Stimulated activated CD8-positive, alpha-beta memory T cell treated with anti-CD3 and anti-CD28 coated beads, Interleukin-15, amount 100 ng/mL, for 48 hours (primary cell): ENCODE measurements around the gene REC8.
"Not testable (repeated sequence)": the region's sequence is repeated elsewhere in the genome, so short reads cannot be mapped to it uniquely, and the experiment has no call there.

Experiments used
- DNase-seq, 2 donors: peaks; one replicate each; pipeline ENCODE4 v3.0.0-alpha.2; 2020; ENCODE audit warnings: low read depth in 2 of 2

REC8 gene

DNA sequence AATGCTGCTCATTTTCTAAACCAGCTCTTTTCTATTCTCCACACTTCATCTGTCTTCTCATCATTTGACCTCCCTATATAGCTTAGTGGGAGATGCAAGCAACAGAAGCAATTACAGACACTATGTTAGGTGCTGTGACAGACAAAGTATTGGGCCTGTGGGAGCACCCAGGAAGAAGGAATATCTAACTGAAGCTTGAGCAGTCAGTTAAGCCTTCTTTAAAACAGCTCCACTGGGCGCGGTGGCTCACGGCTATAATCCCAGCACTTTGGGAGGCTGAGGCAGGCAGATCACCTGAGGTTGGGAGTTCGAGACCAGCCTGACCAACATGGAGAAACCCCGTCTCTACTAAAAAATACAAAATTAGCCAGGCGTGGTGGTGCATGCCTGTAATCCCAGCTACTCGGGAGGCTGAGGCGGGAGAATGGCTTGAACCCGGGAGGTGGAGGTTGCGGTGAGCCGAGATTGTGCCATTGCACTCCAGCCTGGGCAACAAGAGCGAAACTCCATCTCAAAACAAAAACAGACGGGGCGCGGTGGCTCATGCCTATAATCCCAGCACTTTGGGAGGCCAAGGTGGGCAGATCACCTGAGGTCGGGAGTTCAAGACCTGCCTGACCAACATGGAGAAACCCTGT, 31.5 kb downstream of the REC8 start:
- not testable (repeated sequence) for DNase-seq

- DNase-seq, result no peak
Observed at GRCh38 chr14:24204163-24205146, 32.6 kb downstream of the REC8 start.

GRCh38 chr14:24206260-24207103, 34.6 kb downstream of the REC8 start:
- no peak for DNase-seq

- DNase-seq, result no peak
Observed at GRCh38 chr14:24207104-24207551, 35.2 kb downstream of the REC8 start.

- no peak for DNase-seq
Observed at GRCh38 chr14:24207625-24208024, 35.7 kb downstream of the REC8 start.

GRCh38 chr14:24211311-24211710, 39.4 kb downstream of the REC8 start:
- no peak for DNase-seq

- peak; percentile 95 for DNase-seq
Observed at GRCh38 chr14:24212924-24213865, 41.3 kb downstream of the REC8 start, which contains the start of gene CHMP4A. Gene CHMP4A, minus strand, starts transcription at chr14:24213488. Its CDS starts 49 bp downstream, at chr14:24213439.

DNA sequence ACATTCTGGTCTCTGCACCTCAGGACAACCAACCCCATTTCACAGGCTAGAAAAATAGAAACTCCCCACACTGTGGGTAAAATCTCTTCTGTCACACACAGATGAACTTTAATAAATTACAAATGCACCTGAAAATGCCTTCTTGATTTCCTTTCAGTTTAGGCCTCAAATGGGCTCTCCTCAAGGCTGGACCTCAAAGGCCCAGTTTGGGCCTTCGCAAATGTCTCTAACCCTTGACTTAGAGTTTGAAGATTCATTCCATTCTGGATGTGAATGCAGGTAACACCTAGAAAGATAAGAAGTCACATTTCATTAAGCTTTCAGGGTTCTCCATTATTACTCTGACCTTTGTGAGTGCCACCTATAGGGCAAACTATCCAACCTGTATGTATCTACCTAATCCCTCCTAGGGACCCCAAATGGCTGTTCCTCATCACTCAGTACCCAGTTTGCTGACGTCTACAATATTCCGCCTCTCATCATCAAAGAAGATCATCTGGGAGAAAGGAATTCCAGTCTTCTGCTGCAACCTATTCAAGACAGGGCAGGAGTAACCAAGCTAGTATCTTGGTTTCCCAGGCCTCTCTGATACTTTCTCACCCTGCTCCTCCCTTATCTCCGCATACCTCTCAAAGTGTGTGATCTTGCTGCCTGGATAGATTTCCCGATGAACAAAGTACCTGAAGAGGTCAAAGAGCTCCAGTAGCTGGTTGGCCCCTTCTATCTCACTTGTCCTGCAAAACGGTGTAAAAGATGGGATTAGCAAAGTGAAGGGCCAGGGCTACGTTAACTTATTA, 42.2 kb downstream of the REC8 start:
- no peak for DNase-seq

DNA sequence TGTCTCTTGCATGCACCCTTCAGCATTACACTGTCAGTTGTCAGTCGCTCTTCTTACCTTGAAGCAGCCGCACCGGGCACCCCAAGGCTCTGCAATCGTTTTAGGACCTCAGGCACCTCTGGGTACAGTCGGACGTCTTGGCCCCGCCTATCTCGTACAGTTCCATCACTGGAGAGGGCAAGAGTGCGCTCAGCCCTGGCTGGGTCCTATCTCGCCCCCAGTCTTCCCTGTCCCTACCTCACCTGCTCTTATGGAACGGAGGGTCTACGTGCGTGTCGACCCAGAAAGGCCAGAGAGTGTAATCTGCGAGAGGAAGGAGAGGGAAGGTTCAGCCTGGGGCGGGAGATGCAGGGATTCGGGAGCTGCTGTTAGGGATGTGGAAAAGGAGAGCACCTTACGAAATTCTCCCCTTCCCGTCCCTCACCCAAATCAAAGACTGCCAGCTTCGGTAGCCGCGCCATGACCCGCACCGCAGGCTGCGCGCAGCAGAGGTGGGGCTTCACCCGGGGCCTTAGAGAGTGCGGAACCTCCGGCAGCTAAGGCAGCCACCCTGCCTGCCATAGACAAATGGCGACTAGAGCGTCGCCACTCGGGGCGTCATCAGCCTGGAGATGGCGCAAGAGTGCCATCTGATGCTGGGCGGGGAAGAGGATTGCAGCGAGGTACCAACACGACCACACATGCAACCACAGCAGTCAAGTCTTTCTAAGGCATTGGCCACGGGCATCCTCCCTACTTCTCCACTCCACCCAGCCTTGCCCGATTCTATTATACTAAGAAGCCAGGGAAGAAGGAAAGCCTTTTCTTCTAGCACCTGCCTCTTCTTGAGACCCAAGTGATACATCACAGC, 43.8 kb downstream of the REC8 start, which contains the start of gene MDP1:
TSS of gene MDP1 (minus strand) at position 572 of the 850 bp plus-strand sequence. CDS start at position 461, 111 bp downstream.
- peak; percentile 75 to 79 for DNase-seq

- no peak for DNase-seq
Observed at GRCh38 chr14:24216345-24216699, 44.4 kb downstream of the REC8 start.

- not testable (repeated sequence) for DNase-seq
Observed at GRCh38 chr14:24216876-24217275, 45.0 kb downstream of the REC8 start.

DNA sequence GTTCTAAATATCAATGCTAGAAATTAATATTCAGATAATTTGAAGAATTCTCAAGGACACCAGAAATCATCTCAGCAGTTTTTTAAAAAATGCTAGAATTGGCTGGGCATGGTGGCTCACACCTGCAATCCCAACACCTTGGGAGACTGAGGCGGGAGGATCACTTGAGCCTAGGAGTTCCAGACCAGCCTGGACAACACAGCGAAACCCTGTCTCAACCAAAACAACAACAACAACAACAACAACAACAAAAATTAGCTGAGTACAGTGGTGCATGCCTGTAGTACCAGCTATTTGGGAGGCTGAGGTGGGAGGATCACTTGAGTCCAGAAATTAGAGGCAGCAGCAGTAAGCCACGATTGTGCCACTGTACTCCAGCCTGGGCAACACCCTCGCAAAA, 47.2 kb downstream of the REC8 start:
- DNase-seq, result no peak

- no peak for DNase-seq
Observed at GRCh38 chr14:24219521-24219920, 47.6 kb downstream of the REC8 start.

DNA sequence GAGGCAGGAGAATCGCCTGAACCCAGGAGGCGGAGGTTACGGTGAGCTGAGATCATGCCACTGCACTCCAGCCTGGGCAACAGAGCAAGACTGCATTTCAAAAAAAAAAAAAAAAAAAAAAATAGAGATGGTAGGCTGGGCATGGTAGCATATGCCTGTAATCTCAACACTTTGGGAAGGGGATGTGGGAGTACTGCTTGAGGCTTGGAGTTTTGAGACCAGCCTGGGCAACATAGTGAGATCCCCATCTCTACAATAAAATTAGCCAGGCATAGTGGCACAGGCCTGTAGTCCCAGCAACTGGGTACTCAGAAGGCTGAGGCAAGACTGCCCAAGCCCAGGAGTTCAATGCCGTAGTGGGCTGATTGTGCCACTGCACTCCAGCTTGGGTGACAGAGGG, 51.1 kb downstream of the REC8 start:
- not testable (repeated sequence) for DNase-seq

- no peak for DNase-seq
Observed at GRCh38 chr14:24224618-24225071, 52.8 kb downstream of the REC8 start.

- DNase-seq, result no peak
Observed at GRCh38 chr14:24226473-24226872, 54.6 kb downstream of the REC8 start.

DNA sequence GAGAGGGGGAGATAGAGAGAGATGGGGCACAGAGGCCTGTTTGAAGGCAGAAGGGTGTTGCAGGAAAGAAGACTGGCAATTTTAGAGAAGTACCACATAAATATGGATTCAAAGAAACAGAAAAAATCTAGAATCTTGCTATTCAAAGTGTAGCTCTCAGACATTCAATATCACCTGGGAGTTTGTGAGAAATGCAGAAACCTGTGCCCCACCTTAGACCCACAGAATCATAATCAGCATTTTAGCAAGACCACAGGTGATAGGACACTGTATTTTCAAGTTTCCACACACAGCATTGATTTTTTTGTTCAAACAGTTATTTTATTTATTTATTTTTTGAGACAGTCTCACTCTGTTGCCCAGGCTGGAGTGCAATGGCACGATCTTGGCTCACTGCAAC, 57.0 kb downstream of the REC8 start:
- DNase-seq, result no peak
